GM21390 (cell line): ENCODE measurements around the gene TMEM129.

Source experiments
- ATAC-seq: cut with Tn5 transposase; IDR thresholded peaks from one replicate; pipeline ENCODE4 v1.9.1; 2021; ENCODE audit not compliant: unreplicated experiment

The TMEM129 gene

DNA sequence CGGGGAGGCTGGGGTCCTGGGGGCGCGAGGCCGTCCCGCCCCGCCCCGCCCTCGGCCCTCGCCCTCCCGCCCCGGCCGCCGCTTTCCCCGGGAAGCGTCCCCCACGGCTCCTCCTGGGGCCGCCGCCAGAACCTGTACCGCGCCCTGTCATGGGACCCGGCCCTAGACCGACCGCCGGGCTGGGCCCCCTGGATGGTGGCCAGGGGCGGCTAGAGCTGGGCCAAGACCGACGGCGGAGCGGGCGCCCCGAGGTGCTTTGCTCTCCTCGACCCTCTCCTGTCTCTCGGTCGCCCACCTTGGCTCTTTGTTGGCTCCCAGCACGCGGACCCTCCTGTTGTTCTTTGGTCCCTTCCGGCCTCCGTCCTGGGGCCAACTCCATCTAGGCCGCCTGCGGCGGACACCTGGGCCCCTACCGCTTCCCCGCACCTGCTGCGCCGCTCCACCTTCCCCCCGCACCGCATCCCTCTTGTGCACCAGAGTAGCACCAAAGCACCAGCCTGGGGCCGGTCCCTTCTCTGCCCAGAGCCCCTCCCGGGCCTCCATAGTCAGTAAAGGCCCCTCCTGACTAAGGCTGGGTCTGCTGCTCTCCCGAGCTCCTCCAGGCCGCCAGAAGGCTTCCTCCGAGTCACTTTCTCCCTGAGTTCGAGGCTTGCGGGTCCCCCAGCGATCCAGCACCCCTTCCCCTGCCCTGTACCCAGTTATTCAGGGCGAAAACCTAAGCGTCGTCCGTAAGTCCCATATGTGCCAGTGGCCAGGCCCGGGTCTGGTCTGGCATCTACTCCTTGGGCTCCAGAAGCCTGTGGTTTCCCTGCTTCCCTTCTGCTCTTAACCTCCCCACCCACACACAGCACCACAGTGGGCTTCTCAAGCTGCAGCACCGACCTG is 785 bp upstream of the TMEM129 start:
- no peak for ATAC-seq

DNA sequence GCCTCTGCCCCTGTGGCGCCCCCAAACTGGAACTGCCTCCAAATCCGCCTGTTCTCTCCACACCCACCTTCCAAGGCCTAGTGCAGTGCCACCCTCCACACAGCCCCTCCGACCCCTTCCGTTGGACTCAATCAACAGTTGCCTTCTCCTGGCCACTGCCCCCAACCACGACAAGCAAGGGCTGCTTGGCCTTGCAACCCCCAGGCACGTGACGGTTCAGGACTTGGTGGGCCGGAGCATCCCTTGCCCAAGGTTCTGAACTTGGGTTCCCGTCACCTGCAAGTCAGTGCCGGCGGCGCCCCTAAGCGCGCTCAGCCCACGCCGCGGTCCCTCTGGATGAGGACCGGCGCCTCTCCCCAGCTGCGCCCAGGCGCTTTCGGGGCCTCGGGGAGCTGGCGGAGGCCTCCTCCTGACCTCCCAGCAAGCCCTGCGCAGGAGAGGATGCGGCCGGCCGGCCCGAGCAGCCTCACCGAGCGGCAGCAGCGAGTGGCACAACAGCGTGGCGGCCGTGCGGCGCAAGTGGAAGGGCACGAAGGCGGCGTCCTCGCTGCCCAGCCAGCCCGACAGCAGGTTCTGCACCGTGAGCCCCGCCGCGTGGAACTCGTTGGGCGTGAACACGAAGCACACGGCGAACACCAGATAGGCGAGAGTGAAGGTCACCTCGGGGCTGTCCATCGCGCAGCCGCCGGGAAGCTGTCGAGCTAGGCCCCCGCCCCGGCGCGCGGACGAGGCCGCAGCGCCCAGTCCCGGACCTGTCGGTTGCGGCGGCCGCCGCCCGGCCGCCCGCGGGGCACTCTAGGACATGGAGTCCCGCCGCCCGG is 750 bp downstream of the TMEM129 start:
- ATAC-seq = peak; percentile 26

DNA sequence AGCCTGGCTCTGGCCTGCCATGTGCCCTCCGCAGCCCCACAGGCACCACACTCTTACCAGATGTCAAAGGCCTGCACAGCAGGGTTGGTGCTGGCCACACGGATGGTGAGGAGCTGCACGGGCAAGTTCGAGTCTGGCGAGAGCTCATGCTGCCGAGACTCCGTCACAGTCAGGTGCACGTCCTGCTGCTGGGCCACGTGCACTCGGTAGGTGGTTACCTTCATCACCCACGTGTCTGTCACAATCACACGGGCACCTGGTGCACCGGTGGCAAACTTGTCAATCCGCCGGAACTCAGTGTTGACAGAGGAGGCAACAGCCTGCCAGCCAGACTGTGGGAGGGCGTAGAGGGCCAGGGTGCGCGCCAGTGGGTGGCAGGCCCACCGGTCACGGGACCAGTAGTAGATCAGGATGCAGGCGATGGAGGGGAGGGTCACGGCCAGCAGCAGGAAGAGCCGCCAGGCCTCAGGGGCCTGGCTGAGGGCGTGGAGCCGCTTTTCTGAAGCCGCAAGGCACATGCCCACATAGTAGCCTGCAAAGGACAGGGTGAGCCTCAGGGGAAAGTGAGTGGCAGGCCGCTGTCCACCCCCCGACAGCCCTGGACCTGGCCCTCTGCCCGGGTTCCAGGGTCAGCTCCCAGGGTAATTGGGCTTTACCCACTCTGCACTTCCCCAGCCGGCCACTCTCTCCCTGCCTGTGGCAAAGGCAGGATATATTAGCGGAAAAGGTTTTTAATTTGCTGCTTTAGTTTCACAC is 2.9 kb downstream of the TMEM129 start:
- no peak for ATAC-seq

DNA sequence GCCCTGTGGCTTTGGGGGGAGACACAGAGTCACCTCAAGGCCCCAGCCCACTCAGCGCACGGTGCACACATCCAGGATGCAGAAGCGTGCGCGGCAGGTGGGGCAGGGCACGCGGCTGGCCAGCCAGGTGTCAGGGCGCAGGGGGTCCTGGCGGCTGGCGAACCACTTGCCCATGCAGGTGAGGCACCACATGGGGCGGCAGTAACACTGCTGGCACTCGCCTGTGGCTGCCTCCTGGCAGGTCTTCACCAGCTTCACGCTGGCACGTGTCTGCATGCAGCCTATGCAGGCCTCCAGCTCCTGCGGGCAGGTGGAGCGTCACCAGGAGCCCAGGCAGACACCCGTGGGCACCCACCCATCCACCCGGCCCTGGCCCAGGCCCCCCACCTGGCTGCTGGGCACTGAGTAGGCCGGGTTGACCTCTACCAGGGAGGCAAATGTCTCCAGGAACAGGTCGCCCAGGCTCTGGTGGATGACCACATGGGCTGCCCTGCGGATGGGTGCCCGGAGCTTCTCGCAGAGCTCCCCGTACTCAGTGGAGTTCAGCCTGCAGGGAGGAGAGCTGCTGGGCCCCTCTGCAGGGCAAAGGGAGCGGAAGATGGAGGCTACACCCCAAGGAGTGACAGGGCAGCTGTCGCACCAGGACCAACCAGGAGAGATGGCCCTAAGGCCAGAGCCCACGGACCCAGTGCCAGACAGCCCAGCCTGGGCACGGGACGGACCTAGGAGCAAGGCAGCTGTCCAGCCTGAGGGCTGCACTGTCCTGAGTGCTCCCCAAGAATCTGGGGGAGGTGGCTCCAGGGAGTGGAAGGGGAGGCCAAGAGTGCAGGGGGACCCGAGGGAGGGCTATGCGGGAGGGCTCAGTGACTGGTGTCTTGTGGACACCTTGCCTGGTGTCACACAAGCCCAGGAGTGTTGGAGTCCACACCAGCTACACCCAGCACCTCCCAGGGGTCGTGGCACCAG is 3.7 kb downstream of the TMEM129 start:
- ATAC-seq = no peak

DNA sequence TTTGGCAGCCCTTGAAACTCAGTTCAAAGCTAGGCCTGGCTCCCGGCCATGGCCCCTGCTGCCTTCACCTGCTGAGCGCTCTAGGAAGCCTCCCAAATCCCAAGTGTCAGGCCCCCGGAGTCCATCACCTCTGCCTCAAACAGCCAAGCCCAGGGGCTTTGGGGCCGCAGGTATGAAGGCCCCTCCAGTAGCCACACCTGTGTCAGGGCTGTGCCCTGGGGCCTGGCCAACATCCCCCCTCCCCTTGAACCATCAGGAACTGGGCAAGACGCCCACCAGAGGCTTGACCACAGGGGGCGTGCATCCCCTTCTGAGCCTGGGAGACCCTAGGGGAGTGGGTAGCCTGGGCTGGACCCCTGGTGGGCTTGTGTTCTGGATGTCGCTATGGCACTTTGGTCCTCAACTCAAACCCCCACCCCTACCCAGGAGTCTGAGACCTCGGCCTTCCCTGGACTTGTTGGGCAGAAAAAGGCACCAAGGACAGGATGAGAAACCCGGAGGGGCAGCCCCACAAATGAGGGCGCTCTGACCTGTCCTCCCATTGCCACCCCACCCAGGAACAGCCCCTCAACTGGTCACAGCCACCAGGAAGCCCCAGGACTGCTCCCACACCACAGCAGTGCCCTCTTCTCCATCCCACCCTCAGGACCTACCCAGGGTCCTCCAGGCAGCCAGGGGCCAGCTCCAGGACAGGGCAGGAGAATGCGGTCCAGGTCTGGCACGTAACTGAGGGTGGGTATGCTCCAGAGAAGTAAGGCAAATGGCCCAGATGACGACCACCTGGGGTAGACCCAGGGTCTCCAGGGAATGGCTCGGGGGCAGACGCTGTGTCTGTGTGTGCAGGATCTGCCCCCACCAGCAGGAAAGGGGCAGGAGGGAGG is 4.8 kb downstream of the TMEM129 start:
- no peak for ATAC-seq

DNA sequence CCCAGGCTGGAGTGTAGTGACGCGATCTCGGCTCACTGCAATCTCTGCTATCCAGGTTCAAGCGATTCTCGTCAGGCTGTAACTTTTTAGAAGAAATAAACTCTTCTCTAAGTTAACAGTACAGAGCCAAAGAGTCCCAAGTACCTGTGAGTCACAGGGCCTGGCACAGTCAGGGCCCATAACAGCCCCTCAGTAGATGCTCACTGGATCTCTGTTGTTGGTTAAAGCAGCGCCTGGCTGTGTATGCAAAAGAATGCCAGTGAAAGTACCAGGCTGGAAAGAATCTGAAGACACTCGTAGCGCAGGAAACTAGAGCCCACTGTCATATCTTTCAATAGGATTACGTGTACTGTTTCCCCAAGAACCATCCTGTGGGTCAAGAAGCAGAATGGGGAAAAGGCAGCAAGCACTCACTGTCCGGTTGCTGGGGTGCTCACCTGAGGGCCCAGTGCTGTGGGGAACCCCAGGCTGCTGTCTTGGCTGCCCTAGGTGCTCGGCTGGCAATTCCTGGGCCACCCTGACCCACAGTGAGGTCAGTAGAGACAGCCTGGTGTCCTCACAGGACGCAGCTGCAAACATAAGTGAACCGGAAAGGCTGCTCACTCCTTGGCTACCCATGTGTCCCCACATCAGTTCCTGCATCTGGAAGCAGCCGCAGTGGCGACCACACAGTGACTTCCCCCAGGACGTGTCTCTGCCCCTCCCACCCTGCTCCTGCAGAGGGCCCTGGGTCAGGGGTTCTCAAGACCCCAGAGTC is 5.9 kb downstream of the TMEM129 start:
- ATAC-seq = no peak

DNA sequence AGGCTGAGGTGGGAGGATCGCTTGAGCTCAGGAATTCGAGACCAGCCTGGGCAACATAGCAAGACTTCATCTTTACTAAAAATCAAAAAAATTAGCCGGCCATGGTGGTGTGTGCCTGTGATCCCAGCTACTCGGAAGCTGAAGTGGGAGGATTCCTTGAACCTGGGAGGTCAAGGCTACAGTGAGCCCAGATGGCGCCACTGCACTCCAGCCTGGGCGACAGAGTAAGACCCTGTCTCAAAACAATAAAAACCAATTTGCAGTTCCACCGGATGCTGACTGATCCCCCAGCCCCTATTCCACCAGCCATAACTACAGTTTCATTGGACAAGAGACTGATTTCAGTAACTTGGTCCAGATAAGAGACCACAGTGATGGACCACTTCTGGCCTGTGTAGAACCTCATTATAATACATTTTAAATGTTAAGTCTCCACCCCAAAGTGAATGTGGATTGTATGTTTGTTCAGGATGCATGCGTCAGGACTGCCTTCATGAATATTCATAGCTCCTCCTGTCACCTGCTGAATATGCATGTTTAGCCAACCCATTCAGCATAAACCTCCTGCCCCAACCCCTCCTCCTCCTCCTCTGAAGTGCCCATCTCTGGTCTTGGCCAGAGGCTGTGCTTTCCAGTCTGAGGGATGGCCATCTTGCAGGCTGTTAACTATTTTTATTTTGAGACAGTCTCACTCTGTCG is 6.7 kb downstream of the TMEM129 start:
- ATAC-seq = no peak

DNA sequence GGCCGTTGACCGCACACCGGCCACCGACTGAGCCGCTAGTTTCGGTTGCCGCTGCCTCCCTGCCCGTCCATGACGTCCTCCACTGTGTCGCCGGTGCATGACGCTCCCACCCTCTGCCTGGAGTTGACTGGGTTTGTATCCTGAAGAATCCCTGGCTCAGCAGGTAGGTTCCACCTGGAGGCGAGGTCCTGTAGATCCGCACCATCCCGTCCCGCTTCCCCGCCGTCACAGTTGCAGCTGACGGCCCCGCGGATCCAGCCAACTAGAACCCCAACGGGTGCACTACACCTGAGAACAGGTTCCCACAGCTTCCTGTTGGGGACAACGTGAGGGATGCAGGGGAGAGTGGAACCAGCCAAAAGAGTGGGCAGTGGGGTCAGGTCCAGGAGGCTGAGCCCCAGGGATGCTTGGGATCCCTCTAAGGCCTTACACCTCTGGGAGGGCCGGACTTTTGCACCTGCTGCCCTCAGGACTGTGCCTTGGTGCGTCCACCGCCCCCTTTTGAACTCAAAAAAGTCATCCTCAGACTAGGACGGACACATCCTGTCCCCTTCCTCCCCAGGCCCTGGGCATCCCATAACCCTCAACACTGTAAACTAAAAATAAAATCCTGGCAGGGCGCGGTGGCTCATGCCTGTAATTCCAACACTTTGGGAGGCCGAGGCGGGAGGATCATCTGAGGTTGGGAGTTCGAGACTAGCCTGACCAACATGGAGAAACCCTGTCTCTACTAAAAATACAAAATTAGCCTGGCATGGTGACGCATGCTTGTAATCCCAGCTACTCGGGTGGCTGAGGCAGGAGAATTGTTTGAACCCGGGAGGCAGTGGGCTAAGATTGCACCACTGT is 7.9 kb downstream of the TMEM129 start:
- ATAC-seq = no peak

DNA sequence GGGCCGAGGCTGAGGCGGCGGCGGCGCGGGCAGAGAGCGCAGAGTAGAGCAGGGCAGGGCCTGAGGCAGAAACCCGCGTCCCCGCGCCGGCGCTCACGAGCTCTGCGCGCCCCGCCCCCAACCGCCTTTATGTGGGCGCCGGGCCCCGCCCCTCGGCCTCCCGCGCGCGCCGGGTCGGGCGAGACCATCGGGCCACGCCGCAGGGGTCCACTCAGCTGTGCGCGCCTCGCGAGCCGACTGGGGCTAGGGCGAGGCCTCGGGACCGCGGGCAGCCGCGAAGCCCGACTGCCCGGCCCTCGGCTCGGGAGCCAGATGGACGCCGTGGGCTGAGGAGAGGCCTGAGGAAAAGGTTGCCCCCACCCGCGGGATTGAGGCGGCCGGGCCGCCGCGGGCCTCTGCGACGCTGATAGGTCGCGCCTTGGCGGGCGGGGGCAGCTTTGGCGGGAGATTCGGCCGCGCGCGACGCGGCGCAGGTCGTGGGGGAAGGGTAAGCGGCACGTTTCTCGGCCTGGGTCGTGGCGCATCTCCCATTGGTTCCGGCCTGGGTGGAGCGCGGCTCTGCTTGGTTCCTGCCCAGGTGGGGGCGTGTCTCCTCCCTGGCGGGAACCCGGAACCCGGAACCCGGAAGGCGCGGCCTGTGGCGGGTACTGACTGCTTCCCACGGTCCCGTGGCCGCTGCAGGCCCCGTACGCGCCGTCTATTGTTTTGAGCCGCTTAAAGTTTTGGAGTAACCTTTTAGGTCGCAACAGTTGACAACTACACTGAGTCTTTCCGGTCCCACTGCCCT is 8.7 kb downstream of the TMEM129 start, which contains the start of gene SLBP:
Gene SLBP, minus strand, starts transcription at position 104 of the 787 bp plus-strand sequence. CDS start 131 bp downstream, outside the sequence.
- ATAC-seq = peak; percentile 64

DNA sequence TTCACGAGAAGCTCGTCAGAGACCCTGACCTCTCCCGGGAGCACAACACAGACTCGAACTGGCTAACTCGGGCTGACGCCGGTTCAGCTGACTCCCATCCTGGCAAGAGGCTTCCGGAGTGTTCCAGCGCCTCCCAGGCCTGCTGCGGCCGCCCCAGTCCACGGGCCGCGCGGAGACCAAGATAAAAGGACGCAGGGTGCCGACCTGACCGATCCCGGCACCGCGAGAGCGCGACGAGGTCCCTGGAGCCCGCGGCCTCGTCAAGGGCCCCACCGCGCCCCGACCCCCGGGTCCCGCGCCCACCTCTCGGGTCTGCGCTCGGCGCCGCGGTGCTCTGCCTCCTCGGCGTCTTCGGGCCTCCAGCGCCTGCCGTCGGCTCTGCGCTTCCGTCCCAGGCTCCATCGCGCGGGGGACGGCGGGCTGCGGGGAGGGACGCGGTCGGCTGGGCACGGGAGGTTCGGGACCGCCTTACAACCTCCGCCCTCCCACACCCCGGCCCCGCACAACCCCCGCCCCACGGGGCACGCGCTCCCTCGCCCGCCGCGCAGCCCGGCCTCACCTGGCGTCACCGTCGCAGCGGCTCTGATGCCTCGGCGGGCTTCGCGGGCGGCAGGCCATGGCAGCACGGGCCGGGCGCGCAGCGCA is 9.4 kb downstream of the TMEM129 start:
- peak; percentile 11 for ATAC-seq

DNA sequence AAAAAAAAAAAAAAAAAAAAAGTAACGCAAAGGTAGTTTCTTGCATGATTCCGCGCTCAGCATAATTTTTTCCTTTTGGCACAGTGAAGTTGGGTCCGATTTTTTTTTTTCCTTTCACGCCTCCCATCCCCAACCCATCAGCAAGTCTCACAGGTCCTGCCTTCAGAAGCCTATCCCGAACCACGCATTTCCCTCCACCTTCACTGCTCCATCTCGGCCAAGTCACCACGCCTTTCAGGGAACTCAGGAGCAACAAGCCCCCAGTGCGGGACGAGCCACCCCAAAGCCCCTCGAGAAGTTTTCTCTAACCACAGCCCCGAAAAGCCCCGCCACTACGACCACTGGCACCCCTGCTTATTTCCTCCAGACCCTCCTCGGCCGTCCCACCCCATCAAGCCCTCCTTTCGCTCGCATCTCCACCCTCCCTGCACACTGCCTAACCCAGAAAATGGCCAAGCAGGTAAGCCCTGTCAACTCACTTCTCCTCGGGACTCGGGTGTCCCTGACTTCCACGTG is 10.0 kb downstream of the TMEM129 start:
- no peak for ATAC-seq

DNA sequence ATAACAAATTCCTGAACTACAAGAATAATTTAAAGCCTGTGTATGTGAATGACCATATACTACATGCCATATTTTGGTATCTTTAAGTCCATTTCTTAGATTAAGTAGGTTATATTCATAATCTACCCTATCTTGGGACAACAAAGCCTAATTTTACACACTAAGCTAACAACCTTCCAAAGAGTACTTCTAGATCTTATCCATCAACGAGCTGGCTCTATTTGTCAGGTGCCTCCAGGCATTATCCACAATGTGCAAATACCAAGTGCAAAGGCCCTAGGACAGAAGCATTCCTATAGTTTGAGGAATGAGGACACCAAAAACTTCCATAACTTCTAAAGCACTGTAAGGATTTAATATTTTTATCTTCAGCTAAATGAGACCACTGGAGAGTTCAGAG is 12.5 kb downstream of the TMEM129 start:
- ATAC-seq = no peak

DNA sequence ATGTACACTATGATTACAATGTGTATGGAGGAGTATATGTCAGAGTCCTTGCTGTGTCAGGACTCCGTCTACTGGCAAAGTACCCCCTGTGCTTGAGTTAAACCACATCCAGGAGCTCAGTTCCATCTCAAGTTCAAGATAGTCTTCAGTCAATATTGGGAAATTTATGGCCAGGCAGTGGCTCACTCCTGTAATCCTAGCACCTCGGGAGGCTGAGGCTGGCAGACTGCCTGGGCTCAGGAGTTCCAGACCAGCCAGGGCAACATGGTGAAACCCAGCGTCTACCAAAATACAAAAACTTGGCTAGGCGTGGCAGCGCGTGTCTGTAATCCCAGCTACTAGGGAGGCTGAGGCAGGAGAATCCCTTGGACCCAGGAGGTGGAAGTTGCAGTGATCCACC is 14.8 kb downstream of the TMEM129 start:
- ATAC-seq = no peak

DNA sequence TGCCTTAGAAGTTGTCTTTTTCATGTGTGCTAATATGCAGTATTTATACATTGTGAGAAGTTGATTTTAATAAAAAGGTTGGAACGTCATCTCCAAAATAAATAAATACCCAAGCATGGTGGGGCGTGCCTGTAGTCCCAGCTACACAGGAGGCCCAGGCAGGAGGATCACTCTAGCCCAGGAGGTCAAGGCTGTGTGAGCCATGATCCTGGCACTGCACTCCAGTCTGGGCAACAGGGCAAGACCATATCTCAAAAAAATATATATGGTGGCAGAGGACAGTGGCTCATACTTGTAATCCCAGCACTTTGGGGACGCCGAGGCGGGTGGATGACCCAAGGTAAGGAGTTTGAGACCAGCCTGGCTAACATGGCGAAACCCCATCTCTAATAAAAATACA is 15.4 kb downstream of the TMEM129 start:
- ATAC-seq = no peak

DNA sequence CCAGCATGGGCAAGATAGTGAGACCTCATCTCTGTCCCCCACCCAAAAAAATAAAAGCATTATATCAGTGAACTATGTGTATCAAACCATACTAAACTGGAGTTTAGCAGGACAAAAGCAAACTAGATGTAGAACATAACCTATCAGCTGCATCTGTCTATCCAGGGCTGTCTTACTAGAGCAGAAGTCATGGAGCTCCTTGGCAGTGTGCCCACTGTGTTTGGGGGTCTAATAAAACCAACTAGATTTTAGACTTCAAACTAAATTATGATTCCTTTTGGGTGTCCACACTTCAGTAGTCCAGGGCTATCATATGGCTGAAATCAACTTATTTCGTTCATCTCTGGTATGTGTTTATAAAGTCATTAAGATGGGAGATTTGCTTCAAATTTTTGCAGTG is 17.3 kb downstream of the TMEM129 start:
- no peak for ATAC-seq
